GM18519 (cell line): ENCODE data around the gene TBL1Y.

Experiments
- ATAC-seq: cut with Tn5 transposase; IDR thresholded peaks from one replicate; pipeline ENCODE4 v1.9.1; 2021; ENCODE audit warnings: mild to moderate bottlenecking, moderate library complexity; ENCODE audit not compliant: unreplicated experiment, low FRiP score

The TBL1Y gene

DNA sequence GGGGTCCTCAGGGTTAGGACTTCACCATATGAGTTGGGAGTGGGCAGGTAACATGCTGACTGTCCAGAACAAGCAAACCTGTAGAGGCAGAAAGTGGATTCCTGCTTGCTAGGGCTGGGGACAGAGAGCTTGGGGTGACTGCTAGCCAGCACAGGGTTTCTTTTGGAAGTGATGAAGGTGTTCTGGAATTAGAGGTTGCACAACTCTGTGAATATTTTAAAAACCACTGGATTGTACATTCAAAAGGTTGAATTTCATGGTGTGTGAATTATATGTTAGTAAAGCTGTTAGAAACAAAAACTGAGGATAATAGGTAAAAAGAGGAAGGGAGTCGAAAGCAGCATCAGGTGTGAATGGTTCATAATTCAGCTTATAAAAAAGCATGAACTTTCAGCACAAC, 57.7 kb downstream of the TBL1Y start:
- ATAC-seq = no peak

DNA sequence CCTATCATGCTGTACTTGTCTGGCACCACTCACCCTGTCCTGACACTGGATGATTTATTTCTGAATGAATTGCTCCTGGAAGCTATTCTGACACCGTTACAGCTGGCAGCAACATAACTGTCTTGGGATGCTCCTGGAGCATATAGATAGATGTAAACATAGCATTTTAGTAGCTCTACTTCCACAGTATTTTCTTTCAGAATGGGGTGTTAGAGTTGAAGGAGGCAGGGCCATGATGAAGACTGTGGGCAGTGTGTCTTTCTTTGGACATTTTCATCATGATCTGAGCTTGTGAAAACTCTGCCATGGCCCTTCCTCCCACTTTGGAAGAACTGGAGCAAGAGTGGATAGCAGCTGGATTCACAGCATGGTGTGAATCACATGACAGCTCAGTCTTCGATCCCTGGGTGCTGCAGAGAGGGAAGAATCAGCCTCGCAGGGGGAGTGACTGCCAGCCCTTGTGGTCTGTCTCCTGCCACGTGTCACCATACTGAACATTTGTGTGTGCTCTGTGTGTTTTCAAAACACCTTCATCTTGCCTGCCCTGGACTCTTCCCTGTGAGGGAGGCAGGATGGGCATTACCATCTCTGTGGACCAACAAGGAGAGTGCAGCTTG, 61.9 kb downstream of the TBL1Y start:
- ATAC-seq = no peak

- no peak for ATAC-seq
Measured at GRCh38 chrY:6974971-6975370, 64.5 kb downstream of the TBL1Y start.

DNA sequence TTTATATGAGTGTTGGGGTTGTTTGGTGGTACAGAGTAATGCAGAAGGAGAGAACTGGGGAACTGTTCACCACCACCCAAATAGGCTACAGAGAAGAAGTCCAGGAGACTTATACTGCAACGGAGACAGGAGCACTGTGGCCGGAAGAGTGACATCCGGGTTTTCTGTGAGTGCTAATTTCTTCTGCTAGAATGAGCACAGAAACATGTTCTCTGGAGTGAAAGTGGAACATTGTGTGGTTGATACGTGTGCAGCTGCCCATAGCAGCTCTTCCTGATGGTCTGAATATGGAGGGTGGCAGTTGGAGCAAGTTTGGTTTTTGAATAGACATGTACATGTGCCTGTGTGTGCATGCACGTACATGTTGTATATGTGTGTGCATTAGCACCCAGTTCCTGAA, 67.3 kb downstream of the TBL1Y start:
- ATAC-seq = no peak

DNA sequence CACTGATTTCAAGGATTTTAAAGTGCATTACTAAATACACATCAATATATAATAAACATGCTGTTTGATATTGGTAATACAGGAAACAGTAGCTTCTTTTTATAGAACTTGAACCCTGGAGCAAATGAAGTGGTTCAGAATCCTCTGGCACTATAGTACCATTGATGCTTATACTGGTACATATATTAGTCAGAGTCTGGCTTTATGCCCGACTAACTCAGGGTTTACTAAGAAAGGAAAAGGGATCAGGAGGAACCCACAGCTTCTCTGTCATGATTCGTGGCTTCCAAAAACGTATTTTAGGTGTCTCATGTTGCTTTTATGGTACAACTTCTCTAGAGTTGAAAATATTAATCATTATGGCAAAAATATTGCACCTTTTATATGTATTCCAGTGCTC, 72.7 kb downstream of the TBL1Y start:
- no peak for ATAC-seq

- ATAC-seq = no peak
Measured at GRCh38 chrY:6987811-6988210, 77.3 kb downstream of the TBL1Y start.

DNA sequence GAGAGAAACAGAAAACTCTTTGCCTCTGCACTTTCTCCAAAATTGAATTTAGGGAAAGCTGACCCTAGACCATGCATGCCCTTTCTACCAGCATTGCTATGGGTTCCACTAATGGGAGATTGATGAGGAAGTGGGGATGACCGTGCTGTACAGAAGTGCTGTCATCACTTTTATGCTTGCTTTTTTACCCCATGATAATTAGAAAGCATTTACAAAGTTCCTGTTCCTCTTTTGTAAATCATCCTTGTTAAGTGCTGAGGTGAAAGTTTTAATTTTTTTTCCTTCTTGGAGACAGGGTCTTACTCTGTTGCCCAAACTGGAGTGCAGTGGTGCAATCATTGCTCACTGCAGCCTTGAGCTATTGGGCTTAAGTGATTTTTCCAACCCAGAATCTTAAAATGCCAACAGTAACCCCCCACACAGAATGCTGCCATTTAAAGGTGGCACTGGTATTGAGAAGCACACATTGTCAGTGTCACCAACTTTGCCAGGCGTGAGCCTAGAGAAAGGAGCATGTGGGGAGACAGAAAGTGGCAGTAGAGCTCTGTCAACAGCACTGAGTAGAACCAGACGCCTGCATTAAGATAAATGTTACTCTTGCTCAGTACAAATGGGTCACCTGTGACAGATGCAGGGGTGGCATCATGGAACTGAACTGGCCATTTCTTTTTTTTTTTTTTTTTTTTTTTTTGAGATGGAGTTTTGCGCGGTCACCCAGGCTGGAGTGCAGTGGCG, 79.6 kb downstream of the TBL1Y start:
- ATAC-seq = no peak

- ATAC-seq = no peak
Measured at GRCh38 chrY:6992041-6992440, 81.5 kb downstream of the TBL1Y start.

DNA sequence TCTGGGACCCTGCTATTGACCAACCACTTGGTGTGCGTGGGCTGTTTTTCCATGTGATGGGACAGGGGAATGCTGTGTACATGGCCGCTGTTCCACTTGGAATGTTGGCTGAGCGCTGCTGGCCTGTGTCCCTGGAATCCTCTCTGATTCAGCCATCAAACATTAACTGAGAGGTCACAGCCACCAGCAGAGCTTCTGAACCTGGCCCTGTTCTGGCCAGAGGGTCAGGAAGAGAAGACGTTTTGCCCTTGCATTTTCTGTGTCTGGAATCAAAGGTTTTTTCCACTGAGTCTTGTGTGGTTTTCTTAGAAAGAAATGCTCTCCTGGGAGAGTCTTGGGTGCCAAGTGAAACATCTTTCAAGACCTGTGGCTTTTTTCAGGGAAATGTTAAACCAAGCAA, 85.5 kb downstream of the TBL1Y start:
- no peak for ATAC-seq

DNA sequence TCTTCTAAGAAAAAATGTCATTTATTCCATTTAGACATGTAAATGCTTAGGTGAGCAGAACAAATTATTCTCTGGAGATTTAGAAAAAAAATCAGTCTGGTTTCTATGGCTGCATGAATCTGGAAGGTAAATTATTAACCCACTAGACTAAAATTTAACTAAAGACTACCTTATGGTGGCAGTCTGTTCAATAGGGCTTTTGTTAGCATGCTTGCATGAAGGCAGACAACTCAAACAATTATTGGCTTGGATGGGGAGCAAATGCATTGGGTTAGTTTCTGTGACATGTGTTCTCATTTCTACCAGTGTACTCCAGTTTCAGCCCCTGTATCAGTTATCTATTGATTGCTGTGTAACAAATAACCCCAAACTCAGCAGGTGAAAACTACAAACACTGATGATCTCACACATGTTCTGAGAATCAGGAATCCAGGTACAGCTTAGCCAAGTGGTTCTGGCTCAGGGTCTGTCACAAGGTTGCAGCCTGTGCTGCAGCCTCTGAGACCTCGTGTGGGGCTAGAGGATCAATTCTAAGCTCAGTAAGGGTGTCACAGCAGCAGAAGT, 87.1 kb downstream of the TBL1Y start:
- no peak for ATAC-seq

- ATAC-seq = peak; percentile 82
Measured at GRCh38 chrY:6999905-7000304, 89.4 kb downstream of the TBL1Y start.

GRCh38 chrY:7002581-7002980, 92.1 kb downstream of the TBL1Y start:
- ATAC-seq = no peak

GRCh38 chrY:7007911-7008310, 97.4 kb downstream of the TBL1Y start:
- no peak for ATAC-seq

DNA sequence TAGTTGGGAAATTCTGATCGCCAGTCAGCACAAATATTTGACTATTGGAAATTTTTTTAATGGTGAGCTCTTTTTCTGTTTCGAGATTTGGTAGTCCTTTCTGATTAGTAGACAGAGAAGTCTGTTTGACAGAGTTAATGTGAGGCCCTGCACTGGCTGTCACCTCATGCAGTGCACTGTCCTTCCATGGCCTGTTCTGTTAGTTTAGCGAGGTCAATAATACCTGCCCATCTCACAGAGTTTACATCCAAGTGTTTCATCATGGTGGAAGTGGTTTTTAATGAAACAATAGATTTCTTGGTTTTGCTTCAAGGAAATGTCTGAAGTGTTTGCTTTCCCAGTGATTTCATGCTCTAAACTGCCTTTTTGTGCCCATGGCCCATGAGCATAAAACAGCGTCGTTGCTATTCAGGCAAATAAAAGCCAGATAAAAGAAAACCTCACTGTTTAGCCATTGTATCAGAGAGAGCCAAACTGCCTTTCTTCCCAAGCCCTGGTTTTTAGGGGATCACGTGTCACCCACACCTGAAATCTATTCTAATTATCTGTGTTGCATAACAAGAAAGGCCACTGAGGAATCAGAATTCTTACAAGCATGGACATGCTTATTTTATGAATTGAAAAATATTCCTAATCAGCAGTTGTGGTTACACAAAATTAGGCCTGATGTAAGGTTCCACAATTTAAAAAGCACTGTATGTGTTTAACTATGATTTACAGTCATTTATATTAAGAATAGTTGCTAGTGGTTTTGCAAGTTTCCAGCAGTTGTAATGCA, 98.3 kb downstream of the TBL1Y start:
- ATAC-seq = no peak

- no peak for ATAC-seq
Measured at GRCh38 chrY:7013051-7013450, 102.6 kb downstream of the TBL1Y start.

- ATAC-seq = no peak
Measured at GRCh38 chrY:7016521-7016920, 106.0 kb downstream of the TBL1Y start.

GRCh38 chrY:7017244-7018080, 107.0 kb downstream of the TBL1Y start:
- ATAC-seq = no peak

- no peak for ATAC-seq
Measured at GRCh38 chrY:7039037-7039436, 128.5 kb downstream of the TBL1Y start.

DNA sequence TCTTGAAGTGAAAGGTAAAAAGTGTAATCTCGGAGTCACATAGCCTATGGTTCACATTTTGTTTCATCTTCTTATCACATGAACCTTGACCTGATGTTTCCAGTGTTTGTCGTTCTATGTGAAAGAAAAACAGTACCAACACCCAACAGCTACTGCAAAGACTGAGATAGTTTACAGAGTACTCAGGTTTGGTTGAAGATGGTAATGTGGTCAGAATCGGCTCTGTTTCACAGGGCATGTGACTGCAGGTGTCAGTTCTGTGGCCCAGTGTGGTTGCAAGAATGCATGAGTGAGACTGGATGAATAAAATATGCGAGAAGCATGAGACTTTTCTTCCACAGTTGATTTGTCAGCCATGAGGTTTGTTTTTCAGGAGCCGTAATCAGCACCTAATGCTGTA, 130.2 kb downstream of the TBL1Y start:
- no peak for ATAC-seq

GRCh38 chrY:7041983-7042382, 131.5 kb downstream of the TBL1Y start:
- ATAC-seq = no peak
